ENCODE measurements around the gene NR2F6. TPM values are rescaled to one million over a fixed set of nuclear protein-coding genes. Genes with fewer than 3 reads are reported as not detected.

The NR2F6 gene
- total RNA-seq, 1 donor from 2014 or later: 16.5 TPM

Other genes with a start within 250 kb of the NR2F6 start
- 0.28 and 0.33 TPM in 2 replicates for gene CPAMD8, start 219.1 kb downstream of the NR2F6 start, total RNA-seq
- 32.5 and 35.0 TPM in 2 replicates for gene HAUS8, start 170.5 kb downstream of the NR2F6 start, total RNA-seq
- gene MYO9B, start 170.1 kb downstream of the NR2F6 start, total RNA-seq: 120 TPM in 2 replicates
- 29.8 and 31.3 TPM in 2 replicates for gene USE1, start 30.6 kb downstream of the NR2F6 start, total RNA-seq
- 17.8 and 23.0 TPM in 2 replicates for gene OCEL1, start 19.7 kb downstream of the NR2F6 start, total RNA-seq
- 0.30 and 0.38 TPM in 2 replicates for gene USHBP1, start 18.8 kb upstream of the NR2F6 start, total RNA-seq
- 127 TPM in 2 replicates for gene BABAM1, start 21.5 kb upstream of the NR2F6 start, total RNA-seq
- 17.3 and 17.9 TPM in 2 replicates for gene ANKLE1, start 36.0 kb upstream of the NR2F6 start, total RNA-seq
- 5.6 and 6.5 TPM in 2 replicates for gene ABHD8, start 57.5 kb upstream of the NR2F6 start, total RNA-seq
- 101 and 103 TPM in 2 replicates for gene MRPL34, start 60.0 kb upstream of the NR2F6 start, total RNA-seq
- 37.9 and 38.2 TPM in 2 replicates for gene DDA1, start 63.6 kb upstream of the NR2F6 start, total RNA-seq
- 6.6 and 7.1 TPM in 2 replicates for gene ANO8, start 88.9 kb upstream of the NR2F6 start, total RNA-seq
- 69.9 and 70.3 TPM in 2 replicates for gene GTPBP3, start 91.6 kb upstream of the NR2F6 start, total RNA-seq
- not detected in 2 replicates for gene PLVAP, start 131.4 kb upstream of the NR2F6 start, total RNA-seq
- gene CCDC194, start 148.3 kb upstream of the NR2F6 start, total RNA-seq: 2.6 and 3.1 TPM in 2 replicates
- gene BST2, start 159.7 kb upstream of the NR2F6 start, total RNA-seq: 151 and 153 TPM in 2 replicates
- gene MVB12A, start 174.1 kb upstream of the NR2F6 start, total RNA-seq: 40.3 and 45.8 TPM in 2 replicates
- not detected in 2 replicates for gene TMEM221, start 202.7 kb upstream of the NR2F6 start, total RNA-seq
- gene NXNL1, start 215.0 kb upstream of the NR2F6 start, total RNA-seq: not detected in 2 replicates
- gene SLC27A1, start 224.6 kb upstream of the NR2F6 start, total RNA-seq: 1.8 and 2.5 TPM in 2 replicates

All from activated CD4-positive, alpha-beta T cell treated with anti-CD3 and anti-CD28 coated beads, Interleukin-2, amount 10 ng/mL, durations not matched to agents 24 days and 14 days (primary cell).